Measurements from ENCODE around the gene ADAMTS20.

DNA sequence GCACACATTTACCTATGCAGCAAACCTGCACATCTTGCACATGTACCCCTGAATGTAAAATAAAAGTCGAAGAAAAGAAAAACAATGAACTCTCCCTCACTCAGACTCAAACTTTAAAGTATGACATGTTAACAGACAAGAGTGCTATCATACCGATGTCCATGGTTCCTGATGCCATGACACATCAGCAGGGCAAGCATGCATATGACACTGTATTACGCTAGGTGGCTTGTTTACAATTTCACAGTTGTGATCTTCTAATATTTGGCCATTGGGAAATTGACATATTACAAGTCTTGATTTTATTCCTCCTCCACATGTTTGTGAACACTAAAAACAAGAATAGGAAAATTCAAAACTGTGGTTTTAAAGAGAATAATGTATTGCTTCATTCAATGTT, 126.6 kb downstream of the ADAMTS20 start:
- TF ChIP-seq, protein P1, sequence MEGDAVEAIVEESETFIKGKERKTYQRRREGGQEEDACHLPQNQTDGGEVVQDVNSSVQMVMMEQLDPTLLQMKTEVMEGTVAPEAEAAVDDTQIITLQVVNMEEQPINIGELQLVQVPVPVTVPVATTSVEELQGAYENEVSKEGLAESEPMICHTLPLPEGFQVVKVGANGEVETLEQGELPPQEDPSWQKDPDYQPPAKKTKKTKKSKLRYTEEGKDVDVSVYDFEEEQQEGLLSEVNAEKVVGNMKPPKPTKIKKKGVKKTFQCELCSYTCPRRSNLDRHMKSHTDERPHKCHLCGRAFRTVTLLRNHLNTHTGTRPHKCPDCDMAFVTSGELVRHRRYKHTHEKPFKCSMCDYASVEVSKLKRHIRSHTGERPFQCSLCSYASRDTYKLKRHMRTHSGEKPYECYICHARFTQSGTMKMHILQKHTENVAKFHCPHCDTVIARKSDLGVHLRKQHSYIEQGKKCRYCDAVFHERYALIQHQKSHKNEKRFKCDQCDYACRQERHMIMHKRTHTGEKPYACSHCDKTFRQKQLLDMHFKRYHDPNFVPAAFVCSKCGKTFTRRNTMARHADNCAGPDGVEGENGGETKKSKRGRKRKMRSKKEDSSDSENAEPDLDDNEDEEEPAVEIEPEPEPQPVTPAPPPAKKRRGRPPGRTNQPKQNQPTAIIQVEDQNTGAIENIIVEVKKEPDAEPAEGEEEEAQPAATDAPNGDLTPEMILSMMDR (IDR thresholded peaks at IDR 0.05; ENCODE audit: borderline replicate concordance, extremely low read depth, low read length, poor library complexity, severe bottlenecking) = no peak
- TF ChIP-seq EZH2 (IDR thresholded peaks at IDR 0.05; ENCODE audit: borderline replicate concordance, low read depth, low read length, severe bottlenecking) = no peak
